Colonic mucosa (tissue), 4 donors: Measurements from ENCODE around the gene ESRRG. TPM values are rescaled to one million over a fixed set of nuclear protein-coding genes. Genes with fewer than 3 reads are reported as not detected.

ENCODE experiments used
- DNase-seq: peaks from one replicate; pipeline ENCODE4 v3.0.0-alpha.2; 2020
- H3K27ac ChIP-seq: fragments of 200-600 bp; one replicate; pipeline ENCODE4 v1.8.0; 2021
- H3K27me3 ChIP-seq: fragments of 200-600 bp; one replicate; pipeline ENCODE4 v1.8.0; 2021
- H3K36me3 ChIP-seq: fragments of 200-600 bp; one replicate; pipeline ENCODE4 v1.8.0; 2021
- H3K4me1 ChIP-seq: fragments of 200-600 bp; one replicate; pipeline ENCODE4 v1.8.0; 2021; ENCODE audit warnings: mild to moderate bottlenecking
- H3K4me3 ChIP-seq: fragments of 200-600 bp; one replicate; pipeline ENCODE4 v1.8.0; 2021
- H3K9ac ChIP-seq, 2 donors: one replicate each; pipeline ENCODE4 v1.7.0; 2013; ENCODE audit warnings: control low read depth in 2 of 2, low read depth in 2 of 2, low read length in 2 of 2
- H3K9me3 ChIP-seq: fragments of 200-600 bp; one replicate; pipeline ENCODE4 v1.8.0; 2021
- intact Hi-C: fragments of 100-400 bp; cut with DNase I; formaldehyde crosslinking; loops from one replicate; pipeline ENCODE4 v1.14.1; 2022
- total RNA-seq, 2 donors: library from RNA; stranded (reverse); fragmentation: NEBNext Ultra II Directional in 1 of 2; extraction: Animal tissue kit (Norgen Biotek cat#: 25700) in 1 of 2; gene quantifications; one replicate each; pipeline ENCODE4 v1.2.1, GENCODE V29; 2021
- TF ChIP-seq, protein P1 (sequence below): fragments of 200-600 bp; IDR thresholded peaks from one replicate; pipeline ENCODE4 v1.8.0; 2022; ENCODE audit warnings: antibody characterized with exemption, mild to moderate bottlenecking
- donor health status: healthy.
- donor health status: DM: no; HTN: no; CAD: no.
- donor health status: DM: no; HTN: no; CAD: no.

ESRRG gene
- total RNA-seq, 2 donors from 2014 or later: 0.10 to 0.27 TPM

GRCh38 chr1:216523449-216524190 lies 199.6 kb downstream of the ESRRG start:
- intact Hi-C loops: no loop called here
- H3K27me3 ChIP-seq: no peaks in the 10 kb centered on the region
- no peak overlapping the region for H3K27ac ChIP-seq
- H3K4me3 ChIP-seq: no peak overlapping the region
- TF ChIP-seq, protein P1, sequence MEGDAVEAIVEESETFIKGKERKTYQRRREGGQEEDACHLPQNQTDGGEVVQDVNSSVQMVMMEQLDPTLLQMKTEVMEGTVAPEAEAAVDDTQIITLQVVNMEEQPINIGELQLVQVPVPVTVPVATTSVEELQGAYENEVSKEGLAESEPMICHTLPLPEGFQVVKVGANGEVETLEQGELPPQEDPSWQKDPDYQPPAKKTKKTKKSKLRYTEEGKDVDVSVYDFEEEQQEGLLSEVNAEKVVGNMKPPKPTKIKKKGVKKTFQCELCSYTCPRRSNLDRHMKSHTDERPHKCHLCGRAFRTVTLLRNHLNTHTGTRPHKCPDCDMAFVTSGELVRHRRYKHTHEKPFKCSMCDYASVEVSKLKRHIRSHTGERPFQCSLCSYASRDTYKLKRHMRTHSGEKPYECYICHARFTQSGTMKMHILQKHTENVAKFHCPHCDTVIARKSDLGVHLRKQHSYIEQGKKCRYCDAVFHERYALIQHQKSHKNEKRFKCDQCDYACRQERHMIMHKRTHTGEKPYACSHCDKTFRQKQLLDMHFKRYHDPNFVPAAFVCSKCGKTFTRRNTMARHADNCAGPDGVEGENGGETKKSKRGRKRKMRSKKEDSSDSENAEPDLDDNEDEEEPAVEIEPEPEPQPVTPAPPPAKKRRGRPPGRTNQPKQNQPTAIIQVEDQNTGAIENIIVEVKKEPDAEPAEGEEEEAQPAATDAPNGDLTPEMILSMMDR: no peak
- no peaks in the 10 kb centered on the region for H3K36me3 ChIP-seq
- no peaks in the 10 kb centered on the region for H3K4me1 ChIP-seq
- H3K9ac ChIP-seq: no peak overlapping the region
- no peaks in the 10 kb centered on the region for H3K9me3 ChIP-seq
- no peak for DNase-seq

- TF ChIP-seq, protein P1: no peak
- H3K36me3 ChIP-seq: no peaks in the 10 kb centered on the region
- intact Hi-C loops: no loop called here
Observed at GRCh38 chr1:216523043-216523442, 200.2 kb downstream of the ESRRG start.

DNA sequence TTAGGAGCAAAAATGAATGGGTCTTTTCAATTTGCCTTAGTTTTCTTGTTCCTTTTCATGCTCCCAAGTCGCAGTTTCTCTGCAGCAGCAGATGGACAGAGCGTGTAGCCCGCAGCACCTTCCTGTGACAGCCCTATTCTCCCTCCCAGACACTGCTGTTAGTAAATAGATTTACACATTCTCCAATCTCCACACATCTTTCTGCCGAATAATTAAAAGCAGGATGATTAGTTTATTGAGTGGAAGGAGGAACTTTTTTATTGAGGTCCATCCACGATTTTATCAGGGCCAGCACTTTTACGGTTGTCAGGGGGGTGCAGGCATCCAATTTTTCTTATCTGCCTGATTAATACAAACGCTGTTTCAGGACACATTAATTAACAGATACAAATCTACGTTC lies 201.8 kb downstream of the ESRRG start:
- no peaks in the 10 kb centered on the region for H3K27me3 ChIP-seq
- H3K9ac ChIP-seq: no peak overlapping the region
- no peak overlapping the region for H3K4me3 ChIP-seq
- TF ChIP-seq, protein P1: no peak
- no peaks in the 10 kb centered on the region for H3K9me3 ChIP-seq
- DNase-seq: no peak
- no peaks in the 10 kb centered on the region for H3K4me1 ChIP-seq
- H3K27ac ChIP-seq: no peak overlapping the region
- intact Hi-C loops: no loop called here
- no peaks in the 10 kb centered on the region for H3K36me3 ChIP-seq

More at GRCh38 chr1:216523043-216523442, 200.2 kb downstream of the ESRRG start:
- no peak overlapping the region for H3K27ac ChIP-seq
- H3K27me3 ChIP-seq: no peaks in the 10 kb centered on the region
- no peaks in the 10 kb centered on the region for H3K9me3 ChIP-seq
- H3K9ac ChIP-seq: no peak overlapping the region
- no peak for DNase-seq
- H3K4me3 ChIP-seq: no peak overlapping the region
- H3K4me1 ChIP-seq: no peaks in the 10 kb centered on the region

DNA sequence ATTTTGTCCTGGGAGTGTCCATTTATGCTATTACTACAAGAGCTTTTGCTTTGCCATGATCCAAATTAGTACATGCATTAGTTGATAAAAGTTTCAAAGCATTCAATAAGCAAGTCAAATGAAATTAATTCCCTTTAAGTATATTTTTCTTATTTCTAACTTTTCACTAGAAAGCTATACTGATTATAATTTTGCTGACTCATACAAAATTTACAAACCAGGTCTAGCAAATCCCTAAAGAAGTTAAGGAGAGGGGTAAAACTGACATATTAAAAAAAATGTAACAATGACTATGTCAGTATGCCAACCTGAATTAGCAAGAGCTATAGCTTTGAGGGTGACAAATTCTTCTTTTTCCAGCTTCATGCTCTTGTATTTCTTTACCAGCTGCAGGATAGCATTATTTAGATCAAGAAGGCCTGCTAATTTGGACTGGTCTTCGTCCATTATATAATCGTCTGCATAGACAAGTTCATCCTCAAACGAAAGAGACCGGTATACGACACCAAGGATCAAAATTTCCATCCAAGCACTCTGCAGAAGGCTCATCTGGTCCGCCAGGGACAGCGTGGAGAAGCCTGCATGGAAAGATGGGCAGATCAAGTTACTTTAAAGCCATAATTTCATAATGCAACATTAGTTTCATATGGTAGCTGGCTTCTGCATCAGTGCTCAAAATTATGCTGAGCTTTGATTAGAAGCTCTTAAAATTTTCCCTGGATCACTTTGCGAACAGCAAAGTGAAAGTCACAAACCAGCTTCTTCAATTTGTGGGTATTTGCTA lies 204.2 kb downstream of the ESRRG start:
- intact Hi-C loops: no loop called here
- no peaks in the 10 kb centered on the region for H3K4me1 ChIP-seq

DNA sequence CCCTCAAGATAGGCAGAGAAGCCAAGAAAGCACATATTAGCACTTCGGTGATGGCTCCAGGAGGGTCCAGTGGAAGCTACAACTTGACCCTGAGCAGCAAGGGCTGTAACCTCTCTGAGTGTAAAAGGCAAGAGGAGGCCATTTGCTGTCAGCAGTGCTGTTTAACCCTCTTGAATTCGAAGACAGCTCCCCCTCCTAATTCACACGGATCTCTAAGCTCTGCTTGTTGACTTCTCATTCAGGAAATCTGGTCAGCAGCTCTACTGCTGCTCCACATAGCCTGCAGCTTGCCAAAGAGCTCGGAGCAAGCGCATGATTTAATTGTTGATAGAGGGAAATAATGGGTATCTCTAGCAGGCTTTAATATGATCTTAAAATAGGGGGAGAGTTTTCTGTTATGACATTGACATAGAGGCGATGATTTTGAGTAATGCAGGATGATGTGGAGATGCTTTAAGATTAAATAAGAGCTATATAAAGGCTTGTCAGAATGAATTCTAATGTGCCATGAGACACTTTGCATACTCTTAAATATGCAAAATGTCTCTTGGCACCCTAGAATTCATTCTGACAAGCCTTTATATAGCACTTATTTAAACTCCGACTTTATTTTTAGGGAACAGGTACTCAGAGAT lies 220.6 kb downstream of the ESRRG start:
- TF ChIP-seq, protein P1: no peak
- Histone ChIP-seq H3K9me3 (no peaks in the 10 kb centered on the region), H3K27me3 (no peaks in the 10 kb centered on the region), H3K36me3 (no peaks in the 10 kb centered on the region), H3K4me3 (no peak overlapping the region), H3K9ac (no peak overlapping the region), H3K4me1 (no peaks in the 10 kb centered on the region), H3K27ac (no peak overlapping the region)
- intact Hi-C loops: no loop called here
- no peak for DNase-seq

More for the DNA sequence above, 204.2 kb downstream of the ESRRG start:
- no peak overlapping the region for H3K9ac ChIP-seq
- H3K27me3 ChIP-seq: no peaks in the 10 kb centered on the region
- no peak overlapping the region for H3K4me3 ChIP-seq
- H3K36me3 ChIP-seq: no peaks in the 10 kb centered on the region
- no peak for DNase-seq
- H3K9me3 ChIP-seq: no peaks in the 10 kb centered on the region
- TF ChIP-seq, protein P1: no peak
- H3K27ac ChIP-seq: no peak overlapping the region
